Measurements from ENCODE around the gene F11.

DNA sequence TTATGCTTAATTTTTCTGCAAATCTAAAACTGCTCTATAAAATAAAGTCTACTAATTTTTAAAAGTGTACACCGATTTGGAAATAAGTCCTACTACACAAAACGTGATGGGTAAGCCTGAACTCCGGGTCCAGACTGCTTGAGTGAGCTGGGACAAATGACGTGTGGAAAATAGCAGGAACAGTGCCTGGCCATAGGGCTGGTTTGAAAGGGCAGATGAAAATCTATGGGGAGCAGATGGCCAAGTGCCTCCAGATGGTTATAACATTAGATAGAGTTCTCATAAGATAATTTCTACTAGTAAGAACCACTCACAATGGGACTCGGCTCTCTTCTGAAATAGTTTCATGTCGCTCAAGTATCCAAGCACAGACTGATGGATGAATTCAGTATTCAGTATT lies 52.5 kb downstream of the F11 start:
- TF ChIP-seq, protein P1, sequence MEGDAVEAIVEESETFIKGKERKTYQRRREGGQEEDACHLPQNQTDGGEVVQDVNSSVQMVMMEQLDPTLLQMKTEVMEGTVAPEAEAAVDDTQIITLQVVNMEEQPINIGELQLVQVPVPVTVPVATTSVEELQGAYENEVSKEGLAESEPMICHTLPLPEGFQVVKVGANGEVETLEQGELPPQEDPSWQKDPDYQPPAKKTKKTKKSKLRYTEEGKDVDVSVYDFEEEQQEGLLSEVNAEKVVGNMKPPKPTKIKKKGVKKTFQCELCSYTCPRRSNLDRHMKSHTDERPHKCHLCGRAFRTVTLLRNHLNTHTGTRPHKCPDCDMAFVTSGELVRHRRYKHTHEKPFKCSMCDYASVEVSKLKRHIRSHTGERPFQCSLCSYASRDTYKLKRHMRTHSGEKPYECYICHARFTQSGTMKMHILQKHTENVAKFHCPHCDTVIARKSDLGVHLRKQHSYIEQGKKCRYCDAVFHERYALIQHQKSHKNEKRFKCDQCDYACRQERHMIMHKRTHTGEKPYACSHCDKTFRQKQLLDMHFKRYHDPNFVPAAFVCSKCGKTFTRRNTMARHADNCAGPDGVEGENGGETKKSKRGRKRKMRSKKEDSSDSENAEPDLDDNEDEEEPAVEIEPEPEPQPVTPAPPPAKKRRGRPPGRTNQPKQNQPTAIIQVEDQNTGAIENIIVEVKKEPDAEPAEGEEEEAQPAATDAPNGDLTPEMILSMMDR (conservative IDR thresholded peaks at IDR 0.05; ENCODE audit: low read depth, low read length) = no peak
- TF ChIP-seq EZH2 (IDR thresholded peaks at IDR 0.05; ENCODE audit: low read length, unreplicated experiment) = no peak
- no peak for TF ChIP-seq EZH2phosphoT487 (IDR thresholded peaks at IDR 0.05; ENCODE audit: borderline replicate concordance, low read length)

Data from PC-3 (cell line).